Stimulated activated CD8-positive, alpha-beta memory T cell treated with anti-CD3 and anti-CD28 coated beads, Interleukin-12 subunit alpha, Interleukin-12 subunit beta, amount 100 ng/mL, for 24 hours (primary cell): Measurements from ENCODE around the gene TSEN2.
"Not testable (repeated sequence)": the region's sequence is repeated elsewhere in the genome, so short reads cannot be mapped to it uniquely, and the experiment has no call there.

Experiments used
- DNase-seq: peaks from one replicate; pipeline ENCODE4 v3.0.0-alpha.2; 2020; ENCODE audit errors: extremely low read depth

TSEN2 gene

DNA sequence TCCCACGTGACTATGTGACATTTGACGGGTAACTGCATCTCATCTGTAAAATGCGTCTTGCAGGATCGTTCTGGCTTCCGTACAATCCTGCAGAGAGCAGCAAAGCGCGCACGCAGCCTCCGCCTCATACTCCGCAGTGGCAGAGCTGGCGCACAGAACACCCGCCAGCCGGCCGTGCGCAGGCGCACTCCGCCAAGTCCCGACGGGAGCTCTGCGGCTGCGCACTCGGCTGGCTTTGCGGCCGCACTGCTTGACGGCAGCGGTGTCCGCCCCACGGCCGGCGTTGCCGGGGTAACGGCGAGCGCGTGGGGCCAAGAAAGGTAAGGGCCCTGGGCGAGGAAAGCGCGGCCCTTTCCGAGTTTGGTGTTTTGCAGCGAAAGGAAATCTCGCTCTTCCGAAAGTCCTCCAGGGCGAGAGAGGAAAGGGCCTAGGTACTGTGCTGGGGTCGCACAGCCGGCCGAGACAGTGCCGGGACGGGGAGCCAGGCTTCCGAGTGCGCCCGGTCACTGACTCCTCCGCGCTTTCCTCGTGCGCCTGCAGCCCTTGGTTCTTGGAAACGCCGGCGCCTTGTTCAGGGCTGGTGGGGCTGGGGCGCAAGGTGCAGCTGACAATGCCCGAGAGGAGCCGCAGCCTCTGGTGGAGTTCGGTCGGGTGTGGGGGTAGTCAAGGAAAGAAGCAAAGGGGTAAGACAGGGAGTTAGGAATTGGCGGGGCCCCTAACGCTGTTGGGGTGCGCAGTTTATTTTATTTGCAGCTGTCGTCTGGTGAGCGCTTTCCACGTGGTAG lies at the start of gene TSEN2:
Gene TSEN2, plus strand, starts transcription at position 283 of the 785 bp plus-strand sequence. CDS start 5,321 bp downstream, outside the sequence.
- peak; percentile 88 for DNase-seq

GRCh38 chr3:12436514-12437220 lies 47.6 kb upstream of the TSEN2 start:
- DNase-seq = no peak

GRCh38 chr3:12437221-12437605 lies 47.1 kb upstream of the TSEN2 start:
- no peak for DNase-seq

- DNase-seq = no peak
Measured at GRCh38 chr3:12437861-12438260, 46.4 kb upstream of the TSEN2 start.

- no peak for DNase-seq
Measured at GRCh38 chr3:12438318-12438717, 46.0 kb upstream of the TSEN2 start.

DNA sequence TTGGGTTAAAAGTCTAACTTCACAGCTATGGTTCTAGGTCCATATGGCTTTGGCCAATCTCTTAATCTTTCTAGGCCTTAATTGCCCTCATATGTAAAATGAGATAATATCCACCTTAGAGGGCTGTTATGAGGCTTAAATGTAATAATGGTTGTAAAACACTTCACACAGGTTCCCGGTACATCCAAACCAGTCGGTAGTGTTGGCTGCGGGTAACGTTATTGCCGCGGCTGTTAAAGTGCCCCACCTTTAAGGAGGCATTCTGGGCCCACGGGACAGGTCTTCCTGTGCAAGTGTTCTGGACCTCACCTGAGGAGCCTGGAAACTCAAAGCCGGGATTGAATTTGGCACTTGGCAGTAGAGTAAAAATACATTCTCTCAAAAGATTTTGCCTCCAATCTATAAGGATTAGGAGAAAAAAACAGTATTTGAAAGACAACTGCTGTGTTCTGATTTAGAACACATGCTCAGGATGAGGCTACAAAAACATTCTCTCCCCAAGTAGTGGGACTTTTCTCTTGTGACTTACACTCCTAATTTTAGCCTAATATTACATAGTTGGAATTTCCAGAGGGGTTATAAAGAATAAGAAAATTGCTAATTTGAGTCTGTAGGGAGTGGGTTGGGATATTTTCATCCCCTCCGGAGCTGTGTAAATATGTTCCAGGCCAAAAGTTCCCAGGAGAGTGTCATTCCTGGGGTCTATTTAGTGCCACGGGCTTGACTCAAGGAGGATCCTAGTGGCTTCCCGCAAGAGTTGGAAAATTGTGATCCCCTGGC lies 44.9 kb upstream of the TSEN2 start:
- no peak for DNase-seq

DNA sequence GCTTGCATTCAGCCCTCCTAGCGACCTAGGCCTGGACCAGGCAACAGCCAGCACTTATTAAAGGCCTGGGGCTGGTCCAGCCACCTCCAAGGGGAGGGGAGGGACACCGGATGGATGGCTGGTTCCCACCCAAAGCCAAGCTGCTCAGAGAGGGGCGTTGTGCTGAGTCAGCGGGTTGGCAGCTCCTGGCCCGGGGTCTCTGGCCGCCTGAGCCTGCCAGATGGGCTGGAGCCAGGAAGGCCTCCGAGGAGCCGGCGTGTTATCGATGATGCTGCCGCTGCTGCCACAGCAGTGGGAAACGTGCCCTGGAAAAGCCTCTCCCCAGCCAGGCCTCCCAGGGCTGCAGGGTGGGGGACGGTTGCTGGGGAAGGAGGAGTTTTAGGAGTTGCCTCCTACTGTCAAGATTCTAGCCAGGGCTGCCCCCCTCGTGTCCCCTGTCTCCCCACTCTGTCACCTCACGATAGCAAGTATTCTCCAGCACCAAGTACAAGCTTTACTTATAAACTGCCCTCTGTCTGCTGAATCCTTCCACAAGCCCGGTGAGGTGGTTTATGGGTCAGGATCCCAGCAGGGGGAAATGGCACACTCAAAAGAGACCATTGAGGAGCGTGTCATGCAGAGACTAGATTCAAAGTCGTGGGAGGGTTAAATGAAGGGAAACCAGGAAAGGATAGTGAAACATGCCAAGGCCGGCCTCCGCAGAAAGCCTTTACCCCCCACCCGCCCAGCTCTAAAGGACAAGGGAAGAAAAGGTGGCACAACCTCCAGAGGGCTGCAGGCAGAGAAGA lies 43.2 kb upstream of the TSEN2 start:
- DNase-seq = no peak

GRCh38 chr3:12442654-12443501 lies 41.4 kb upstream of the TSEN2 start:
- no peak for DNase-seq

DNA sequence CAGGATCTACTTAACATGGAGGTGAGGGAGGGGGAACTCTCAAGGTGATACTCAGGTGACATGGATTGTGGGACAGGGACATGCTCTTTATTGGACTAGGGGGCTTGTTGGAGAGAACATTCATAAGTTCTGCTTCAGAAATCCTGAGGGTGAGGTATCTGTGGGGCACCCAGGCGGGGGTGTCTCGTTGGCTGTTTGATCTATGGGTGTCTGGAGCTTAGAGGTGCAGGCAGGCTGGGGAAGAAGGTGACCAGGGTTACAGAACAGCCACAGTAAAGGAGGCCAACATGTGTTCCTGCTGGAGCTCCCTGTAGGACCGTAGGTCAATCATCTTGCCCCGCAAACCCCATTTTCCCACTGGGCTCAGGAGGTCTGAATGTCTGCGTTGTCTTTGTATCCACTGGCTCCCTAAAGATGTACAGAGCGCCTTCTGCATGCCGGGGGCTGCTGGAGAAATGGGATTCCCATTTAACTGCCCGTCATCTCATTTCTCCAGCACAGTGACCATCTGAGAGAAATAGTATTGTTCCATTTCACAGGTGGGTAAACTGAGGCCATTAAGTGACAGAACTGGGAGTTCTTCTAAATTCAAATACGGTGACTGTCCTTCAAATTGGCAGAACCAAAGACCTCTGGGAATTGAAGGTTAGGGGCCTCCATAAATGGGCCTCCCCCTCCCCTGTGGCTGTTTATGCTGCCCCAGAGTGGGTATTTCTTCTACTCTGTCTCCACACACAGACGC lies 40.3 kb upstream of the TSEN2 start:
- DNase-seq = no peak

- DNase-seq = no peak
Measured at GRCh38 chr3:12444582-12445471, 39.5 kb upstream of the TSEN2 start.

DNA sequence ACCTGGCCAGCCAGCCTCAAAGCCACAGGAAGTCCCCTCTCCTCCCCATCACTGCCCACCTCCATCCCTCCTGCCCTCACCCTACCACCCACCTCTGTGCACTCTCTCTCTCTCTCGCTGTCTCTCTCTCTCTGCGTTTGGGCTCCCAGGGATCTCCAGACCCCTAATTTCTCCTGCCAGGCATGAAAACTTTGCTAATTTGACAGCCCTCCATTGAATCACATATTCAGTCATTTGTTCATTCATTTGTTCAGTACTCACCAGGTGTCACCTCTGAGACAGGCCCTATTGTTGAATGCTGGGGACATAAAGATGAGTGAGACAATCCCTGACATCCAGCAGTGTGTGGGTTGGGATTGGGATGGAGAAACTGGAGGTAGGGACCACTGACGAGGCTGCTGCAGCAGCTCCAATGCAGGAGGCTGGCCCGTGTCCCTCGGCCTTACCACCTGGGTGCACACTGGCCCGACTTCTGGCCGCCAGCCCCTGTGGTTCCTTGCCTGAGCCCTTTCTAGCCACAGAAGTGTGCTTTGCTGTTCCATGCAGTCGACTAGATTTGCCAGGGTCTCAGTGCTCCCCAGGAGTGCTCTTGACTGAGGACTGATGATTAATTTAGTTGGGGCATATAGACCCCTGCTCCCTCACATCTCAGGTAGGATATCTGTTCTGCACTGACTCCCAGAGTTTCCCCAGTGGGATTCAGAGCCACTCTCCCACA lies 38.6 kb upstream of the TSEN2 start:
- no peak for DNase-seq

- DNase-seq = no peak
Measured at GRCh38 chr3:12446298-12446697, 38.0 kb upstream of the TSEN2 start.

DNA sequence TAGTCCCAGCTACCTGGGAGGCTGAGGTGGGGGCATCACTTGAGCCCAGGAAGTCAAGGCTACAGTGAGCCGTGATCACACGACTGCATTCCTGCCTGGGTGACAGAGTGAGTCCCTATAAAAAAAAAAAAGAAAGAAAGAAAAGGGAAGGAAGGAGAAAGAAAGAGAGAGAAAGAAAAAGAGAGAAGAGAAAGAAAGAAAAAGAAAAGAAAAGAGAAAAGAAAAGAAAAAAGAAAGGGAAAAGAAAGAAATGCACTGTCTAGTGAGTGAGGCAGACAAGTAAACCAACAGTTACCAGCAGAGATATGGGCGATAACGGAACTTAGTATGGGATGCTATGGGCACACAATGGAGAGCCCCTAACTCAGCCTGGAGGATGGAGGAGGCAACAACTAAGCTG lies 37.2 kb upstream of the TSEN2 start:
- no peak for DNase-seq

DNA sequence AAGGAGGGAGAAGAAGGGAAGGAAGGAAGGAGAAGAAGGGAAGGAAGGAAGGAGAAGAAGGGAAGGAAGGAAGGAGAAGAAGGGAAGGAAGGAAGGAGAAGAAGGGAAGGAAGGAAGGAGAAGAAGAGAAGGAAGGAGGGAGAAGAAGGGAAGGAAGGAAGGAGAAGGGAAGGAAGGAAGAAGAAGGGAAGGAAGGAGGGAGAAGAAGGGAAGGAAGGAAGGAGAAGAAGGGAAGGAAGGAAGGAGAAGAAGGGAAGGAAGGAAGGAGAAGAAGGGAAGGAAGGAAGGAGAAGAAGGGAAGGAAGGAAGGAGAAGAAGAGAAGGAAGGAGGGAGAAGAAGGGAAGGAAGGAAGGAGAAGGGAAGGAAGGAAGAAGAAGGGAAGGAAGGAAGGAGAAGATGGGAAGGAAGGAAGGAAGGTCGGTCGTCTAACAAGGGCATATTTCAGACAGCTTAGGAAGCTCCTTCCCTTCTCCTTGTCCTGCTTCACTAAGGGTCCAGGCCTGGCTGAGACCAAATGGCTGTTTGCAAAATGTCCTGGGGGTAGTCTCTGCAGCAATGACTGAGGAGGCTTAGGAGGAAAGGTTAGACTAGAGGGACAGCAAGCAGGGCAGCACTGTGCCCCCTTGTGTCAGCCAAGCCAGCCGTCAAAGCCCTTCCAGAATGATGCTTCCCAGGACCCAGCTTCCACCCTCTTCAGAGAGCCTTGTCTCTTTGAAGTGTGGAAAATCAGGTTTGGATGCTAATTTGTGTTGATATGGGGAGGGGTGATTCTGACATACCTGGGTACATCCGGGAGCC lies 35.7 kb upstream of the TSEN2 start:
- not testable (repeated sequence) for DNase-seq

GRCh38 chr3:12449889-12450682 lies 34.2 kb upstream of the TSEN2 start:
- no peak for DNase-seq

DNA sequence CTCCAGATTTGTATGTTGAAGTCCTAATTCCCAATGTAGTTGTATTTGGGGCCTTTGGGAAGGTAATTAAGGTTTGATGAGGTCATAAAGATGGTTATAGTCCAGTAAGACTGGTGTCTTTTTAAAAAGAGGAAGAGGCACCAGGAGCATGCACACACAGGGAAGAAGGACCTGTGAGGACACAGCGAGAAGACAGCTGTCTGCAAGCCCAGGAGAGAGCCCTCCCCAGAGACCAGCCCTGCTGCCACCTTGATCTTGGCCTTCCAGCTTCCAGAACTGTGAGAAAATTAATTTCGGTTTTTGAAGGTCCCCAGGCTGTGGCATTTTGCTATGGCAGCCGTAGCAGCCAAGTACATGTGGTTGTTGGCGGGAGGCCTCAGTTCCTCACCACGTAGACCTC lies 32.8 kb upstream of the TSEN2 start:
- no peak for DNase-seq

DNA sequence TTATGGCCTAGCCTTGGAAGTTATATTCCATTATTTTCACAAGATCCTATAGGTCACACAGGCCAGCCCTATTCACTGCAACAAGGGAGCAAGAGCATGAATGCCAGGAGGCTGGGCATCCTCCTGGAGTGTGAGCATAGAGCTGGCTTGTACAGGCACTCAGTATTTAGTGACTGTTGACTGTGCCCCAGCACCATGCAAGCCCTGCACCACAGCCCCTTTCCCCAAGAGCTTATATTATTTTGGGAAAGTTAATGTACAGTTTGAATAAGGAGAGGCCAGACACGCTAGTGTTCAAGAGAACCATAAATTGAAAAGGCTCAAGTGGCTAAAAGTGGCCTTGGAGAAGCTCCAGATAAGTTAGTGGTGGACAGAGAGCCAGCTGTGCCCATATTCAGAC lies 32.3 kb upstream of the TSEN2 start:
- no peak for DNase-seq
